ENCODE results near the gene DBH. TPM values are rescaled to one million over a fixed set of nuclear protein-coding genes. Genes with fewer than 3 reads are reported as not detected.
A peak's percentile ranks its signal among the peaks of the same experiment; 100 is the strongest.

DBH gene
- total and polyA plus RNA-seq, 2 of the 13 experiments (the other 11 are each of a cell fraction or from before 2014, with no cell fraction given), result not detected

GRCh38 chr9:133658442-133659431 is 22.6 kb downstream of the DBH start (continued):
- TF ChIP-seq HDAC2 (CRISPR knock-in tag; IDR thresholded peaks at IDR 0.05) (peak; percentile 88), ETV5 (CRISPR knock-in tag; IDR thresholded peaks at IDR 0.05; ENCODE audit: borderline replicate concordance) (peak; percentile 43; the same call in 1 of the 2 replicates), THRA (CRISPR knock-in tag; IDR thresholded peaks at IDR 0.05; ENCODE audit: borderline replicate concordance) (peak; percentile 72; the same call in 1 of the 2 replicates), TARDBP (CRISPR knock-in tag; IDR thresholded peaks at IDR 0.05) (peak; percentile 93; the same call in 1 of the 2 replicates), ZSCAN29 (CRISPR knock-in tag; conservative IDR thresholded peaks at IDR 0.05) (peak; percentile 74; the same call in 1 of the 2 replicates), SOX5 (CRISPR knock-in tag; IDR thresholded peaks at IDR 0.05; ENCODE audit: borderline replicate concordance) (peak; percentile 53; the same call in 1 of the 2 replicates), DRAP1 (CRISPR knock-in tag; IDR thresholded peaks at IDR 0.05) (peak; percentile 44; the same call in 1 of the 2 replicates), ZNF605 (CRISPR knock-in tag; IDR thresholded peaks at IDR 0.05) (peak; percentile 28; the same call in 1 of the 2 replicates), BHLHE40 (IDR thresholded peaks at IDR 0.05; ENCODE audit: low read length) (0 out of 2 replicates have a peak, but pooled peaks have one; percentile 4), JDP2 (CRISPR knock-in tag; IDR thresholded peaks at IDR 0.05; ENCODE audit: borderline replicate concordance) (no peak), ZSCAN25 (CRISPR knock-in tag; IDR thresholded peaks at IDR 0.05) (peak; percentile 86), ESRRA (CRISPR knock-in tag; IDR thresholded peaks at IDR 0.05; ENCODE audit: low read depth) (peak; percentile 97), CCDC6 (CRISPR knock-in tag; IDR thresholded peaks at IDR 0.05) (peak; percentile 68; the same call in 1 of the 2 replicates), POGK (CRISPR knock-in tag; conservative IDR thresholded peaks at IDR 0.05) (peak; percentile 58), ZFP91 (CRISPR knock-in tag; IDR thresholded peaks at IDR 0.05; ENCODE audit: borderline replicate concordance) (peak; percentile 78; the same call in 1 of the 2 replicates), ZNF460 (CRISPR knock-in tag; IDR thresholded peaks at IDR 0.05; ENCODE audit: borderline replicate concordance) (peak; percentile 17; the same call in 1 of the 2 replicates), ZNF816 (CRISPR knock-in tag; IDR thresholded peaks at IDR 0.05; ENCODE audit: borderline replicate concordance) (no peak), ZNF784 (CRISPR knock-in tag; IDR thresholded peaks at IDR 0.05; ENCODE audit: borderline replicate concordance) (0 out of 2 replicates have a peak, but pooled peaks have one; percentile 47), KLF11 (CRISPR knock-in tag; IDR thresholded peaks at IDR 0.05) (0 out of 2 replicates have a peak, but pooled peaks have one; percentile 54), FOXK1 (CRISPR knock-in tag; IDR thresholded peaks at IDR 0.05; ENCODE audit: borderline replicate concordance, low read depth) (peak; percentile 31; the same call in 1 of the 2 replicates), ZNF607 (CRISPR knock-in tag; IDR thresholded peaks at IDR 0.05; ENCODE audit: borderline replicate concordance) (peak; percentile 66), THYN1 (CRISPR knock-in tag; IDR thresholded peaks at IDR 0.05; ENCODE audit: borderline replicate concordance, low read depth) (no peak)

Measured in HepG2 (cell line).